Measurements from ENCODE around the gene PIGBOS1. TPM values are rescaled to one million over a fixed set of nuclear protein-coding genes. Genes with fewer than 3 reads are reported as not detected.

PIGBOS1 gene, protein sequence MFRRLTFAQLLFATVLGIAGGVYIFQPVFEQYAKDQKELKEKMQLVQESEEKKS
- total RNA-seq (2022; extraction: Qiagen RNA extraction; ENCODE audit: low read depth) = 20.7 to 29.6 TPM (median 26.5 TPM) in 5 replicates

DNA sequence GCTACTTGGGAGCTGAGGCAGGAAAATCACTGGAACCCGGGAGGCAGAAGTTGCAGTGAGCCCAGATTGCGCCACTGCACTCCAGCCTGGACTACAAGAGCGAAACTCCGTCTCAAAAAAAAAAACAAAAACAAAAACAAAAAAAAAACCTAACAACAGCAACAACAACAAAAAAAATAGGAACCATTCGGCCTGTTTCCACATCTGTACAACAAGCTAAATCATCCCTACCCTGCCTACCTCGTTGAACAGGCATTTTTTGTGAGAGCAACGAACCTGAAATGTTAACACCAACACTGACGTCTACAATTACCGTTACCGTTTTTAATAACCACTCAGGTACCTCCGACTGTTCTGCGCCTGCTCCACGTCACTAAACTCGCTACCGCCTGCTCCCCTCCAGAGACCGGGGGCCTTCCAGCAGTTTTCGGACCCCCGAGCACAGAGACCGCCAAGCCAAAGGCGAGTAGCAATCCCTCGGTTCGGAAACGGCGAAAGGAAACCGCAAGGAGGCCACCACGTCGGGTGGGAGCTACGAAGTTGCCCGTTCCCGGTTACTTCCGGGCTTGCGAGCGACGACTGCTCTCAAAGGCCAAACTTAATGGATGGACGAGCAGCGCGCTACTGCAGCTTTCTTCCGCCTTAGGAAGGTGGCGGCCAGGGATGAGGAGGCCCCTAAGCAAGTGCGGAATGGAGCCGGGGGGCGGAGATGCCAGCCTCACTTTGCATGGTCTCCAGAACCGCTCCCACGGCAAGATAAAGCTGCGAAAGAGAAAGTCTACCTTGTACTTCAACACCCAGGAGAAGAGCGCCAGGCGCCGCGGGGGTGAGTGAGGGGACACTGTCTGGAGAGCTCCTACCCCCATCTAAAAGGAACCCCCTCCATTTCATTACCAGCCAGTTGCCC is at the start of gene PIGBOS1, which contains the start of gene PIGB:
Gene PIGBOS1 (minus strand): TSS at position 536 of the 907 bp plus-strand sequence. CDS start 1,331 bp downstream, outside the sequence.
Gene PIGB (plus strand): TSS at position 635 of the 907 bp plus-strand sequence. CDS start 29 bp downstream, at position 664.

DNA sequence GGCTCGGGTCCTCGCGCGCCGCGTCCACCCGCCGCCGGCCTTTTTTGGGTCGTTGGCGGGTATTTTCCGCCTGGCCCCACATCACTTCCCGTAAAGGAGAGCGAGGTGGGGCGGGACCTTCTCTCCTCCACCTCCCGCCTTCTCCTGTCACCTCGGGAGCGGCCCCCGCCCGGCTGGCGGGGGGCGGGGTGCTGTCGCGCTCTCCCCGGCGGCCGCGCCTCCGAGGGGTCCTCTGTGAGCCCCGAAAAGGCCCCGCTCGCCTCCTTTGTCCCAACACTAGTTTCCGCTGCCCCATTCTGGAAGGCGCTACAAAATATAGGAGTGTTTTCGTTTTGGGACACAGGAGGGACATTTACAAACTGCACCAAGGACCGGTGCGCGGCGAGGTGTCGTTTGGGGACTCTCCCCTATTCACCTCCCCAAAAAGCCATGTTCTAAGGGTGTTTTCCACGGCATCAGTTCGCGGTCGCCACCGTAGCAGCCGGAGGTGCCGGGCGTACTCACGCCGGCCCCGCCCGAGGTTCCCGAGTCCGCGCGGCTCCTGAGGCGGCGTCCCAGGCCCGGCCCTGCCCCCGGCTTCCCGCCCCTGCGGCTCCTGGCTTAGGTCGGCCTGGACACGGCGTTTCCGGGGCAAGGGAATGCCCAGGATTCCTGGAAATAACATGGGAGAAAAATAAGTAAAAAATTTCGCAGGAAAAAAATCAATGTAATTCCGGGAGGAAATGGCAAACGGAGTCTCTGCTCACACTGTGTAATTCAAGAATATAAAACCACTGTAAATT is 29.0 kb downstream of the PIGBOS1 start, which contains the start of gene RAB27A:
Gene RAB27A (minus strand): TSS at position 68 of the 782 bp plus-strand sequence. CDS start 54,879 bp downstream, outside the sequence.

Other genes with a start within 250 kb of the PIGBOS1 start
- 87.0 to 125 TPM (median 101 TPM) in 5 replicates for gene RSL24D1, start 122.2 kb downstream of the PIGBOS1 start, total RNA-seq (2022; extraction: Qiagen RNA extraction; ENCODE audit: low read depth)
- gene RAB27A, start 29.3 kb downstream of the PIGBOS1 start, total RNA-seq (2022; extraction: Qiagen RNA extraction; ENCODE audit: low read depth) = 8.7 to 12.2 TPM (median 10.9 TPM) in 5 replicates
- 12.6 to 17.0 TPM (median 13.2 TPM) in 5 replicates for gene PIGB, start 99 bp upstream of the PIGBOS1 start, total RNA-seq (2022; extraction: Qiagen RNA extraction; ENCODE audit: low read depth)
- 35.1 to 39.0 TPM (median 37.9 TPM) in 5 replicates for gene CCPG1, start 89.2 kb upstream of the PIGBOS1 start, total RNA-seq (2022; extraction: Qiagen RNA extraction; ENCODE audit: low read depth)
- gene PIERCE2, start 89.4 kb upstream of the PIGBOS1 start, total RNA-seq (2022; extraction: Qiagen RNA extraction; ENCODE audit: low read depth) = 3.0 to 5.4 TPM (median 3.8 TPM) in 5 replicates
- gene DNAAF4, start 189.1 kb upstream of the PIGBOS1 start, total RNA-seq (2022; extraction: Qiagen RNA extraction; ENCODE audit: low read depth) = 7.8 to 9.9 TPM (median 9.4 TPM) in 5 replicates